ENCODE data around the gene LDLRAD4. TPM values are rescaled to one million over a fixed set of nuclear protein-coding genes. Genes with fewer than 3 reads are reported as not detected.
"Not testable (repeated sequence)": the region's sequence is repeated elsewhere in the genome, so short reads cannot be mapped to it uniquely, and the experiment has no call there.

LDLRAD4 gene
- total and polyA plus RNA-seq, 8 donors = 14.1 to 26.6 (median 18.8) TPM

GRCh38 chr18:13486284-13486683 lies 267.7 kb downstream of the LDLRAD4 start:
- H3K27me3 ChIP-seq = no peaks in the 10 kb centered on the region
- no peak for ATAC-seq
- H3K4me3 ChIP-seq = no peak overlapping the region
- intact Hi-C loops (cut with DNase I) = no loop called here
- peaks cover 0 to 4% of the 10 kb centered on the region in 2 donors for H3K36me3 ChIP-seq
- no peak for TF ChIP-seq CTCF (IDR thresholded peaks at IDR 0.05)
- no peak overlapping the region for H3K27ac ChIP-seq
- no peak for DNase-seq
- H3K4me1 ChIP-seq = no peaks in the 10 kb centered on the region
- no peaks in the 10 kb centered on the region for H3K9me3 ChIP-seq

DNA sequence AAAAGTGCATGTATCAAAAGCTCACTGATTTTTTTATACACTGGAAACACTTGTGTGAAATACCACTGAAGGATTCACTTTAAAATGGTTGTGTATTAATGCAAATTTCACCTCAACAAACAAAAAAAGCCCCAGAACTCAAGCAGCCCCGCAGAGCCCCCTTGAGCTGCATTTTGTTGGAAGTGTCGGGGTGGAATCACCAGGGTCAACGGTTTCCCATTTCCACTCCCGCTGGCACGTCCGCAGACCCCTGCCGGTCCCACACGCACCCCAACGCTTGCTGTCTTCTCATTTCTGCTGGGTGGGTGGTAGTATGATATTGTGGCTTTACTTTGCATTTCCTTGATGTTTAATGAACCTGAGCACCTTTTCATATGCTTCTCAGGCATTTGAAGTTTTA lies 268.1 kb downstream of the LDLRAD4 start:
- no peak for ATAC-seq
- no peak for TF ChIP-seq CTCF (IDR thresholded peaks at IDR 0.05)

DNA sequence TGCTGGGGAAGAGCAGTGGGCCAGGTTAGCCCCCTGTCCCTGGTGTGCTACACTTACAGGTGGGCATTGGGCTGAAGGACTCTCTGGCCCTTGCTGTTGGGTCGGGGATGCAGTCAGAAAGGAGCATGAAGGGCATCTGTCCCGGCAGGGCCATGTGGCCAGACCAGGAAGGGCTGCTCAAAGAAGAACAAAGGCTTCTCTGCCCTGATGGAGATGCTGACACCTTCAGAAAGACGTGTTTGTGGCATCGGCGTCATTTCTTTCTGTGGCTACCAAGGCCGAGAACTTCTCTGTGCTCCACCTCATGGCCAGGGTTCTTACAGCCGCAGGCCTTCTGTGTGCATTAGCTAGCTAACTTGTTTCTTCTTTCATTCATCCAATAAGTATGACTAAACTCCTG lies 268.7 kb downstream of the LDLRAD4 start:
- no peak overlapping the region for H3K4me3 ChIP-seq
- no peaks in the 10 kb centered on the region for H3K4me1 ChIP-seq
- no peaks in the 10 kb centered on the region for H3K9me3 ChIP-seq
- no peak for ATAC-seq
- H3K27me3 ChIP-seq = no peaks in the 10 kb centered on the region
- peaks cover 0 to 4% of the 10 kb centered on the region in 2 donors for H3K36me3 ChIP-seq
- no peak for TF ChIP-seq CTCF (IDR thresholded peaks at IDR 0.05)
- intact Hi-C loops (cut with DNase I) = no loop called here
- H3K27ac ChIP-seq = no peak overlapping the region
- DNase-seq = no peak

More for the DNA sequence above, 268.1 kb downstream of the LDLRAD4 start:
- H3K9me3 ChIP-seq = no peaks in the 10 kb centered on the region
- H3K27ac ChIP-seq = no peak overlapping the region
- no peak for DNase-seq
- H3K4me3 ChIP-seq = no peak overlapping the region
- intact Hi-C loops (cut with DNase I) = no loop called here
- no peaks in the 10 kb centered on the region for H3K4me1 ChIP-seq
- no peaks in the 10 kb centered on the region for H3K27me3 ChIP-seq
- H3K36me3 ChIP-seq = peaks cover 0 to 4% of the 10 kb centered on the region in 2 donors

- intact Hi-C loops (cut with DNase I) = no loop called here
- H3K36me3 ChIP-seq = peaks cover 0 to 4% of the 10 kb centered on the region in 2 donors
- no peak for DNase-seq
- no peaks in the 10 kb centered on the region for H3K27me3 ChIP-seq
- no peaks in the 10 kb centered on the region for H3K4me1 ChIP-seq
- ATAC-seq = no peak
- no peaks in the 10 kb centered on the region for H3K9me3 ChIP-seq
- no peak for TF ChIP-seq CTCF (IDR thresholded peaks at IDR 0.05)
- no peak overlapping the region for H3K27ac ChIP-seq
- no peak overlapping the region for H3K4me3 ChIP-seq
These were observed 269.8 kb downstream of the LDLRAD4 start for GRCh38 chr18:13488281-13488929.

GRCh38 chr18:13489303-13489702 lies 270.7 kb downstream of the LDLRAD4 start:
- H3K4me3 ChIP-seq; H3K36me3 ChIP-seq; H3K27ac ChIP-seq; DNase-seq; ATAC-seq; H3K4me1 ChIP-seq; H3K27me3 ChIP-seq; intact Hi-C loops (cut with DNase I); H3K9me3 ChIP-seq: not testable (repeated sequence)

GRCh38 chr18:13491138-13491537 lies 272.6 kb downstream of the LDLRAD4 start:
- H3K27me3 ChIP-seq = no peaks in the 10 kb centered on the region
- TF ChIP-seq CTCF (IDR thresholded peaks at IDR 0.05) = no peak
- peaks cover 0 to 4% of the 10 kb centered on the region in 2 donors for H3K36me3 ChIP-seq
- ATAC-seq = no peak
- no peak overlapping the region for H3K27ac ChIP-seq
- intact Hi-C loops (cut with DNase I) = no loop called here
- H3K9me3 ChIP-seq = no peaks in the 10 kb centered on the region
- DNase-seq = no peak
- H3K4me1 ChIP-seq = no peaks in the 10 kb centered on the region
- no peak overlapping the region for H3K4me3 ChIP-seq
